ENCODE results near the gene MYEF2.

GRCh38 chr15:48109212-48109611 is 68.9 kb downstream of the MYEF2 start:
- TF ChIP-seq POLR2AphosphoS5 (IDR thresholded peaks at IDR 0.05) (no peak), POLR2A (IDR thresholded peaks at IDR 0.05) (no peak), CTCF (IDR thresholded peaks at IDR 0.05) (no peak)
